Measurements from ENCODE around the gene GNAZ.

The GNAZ gene

DNA sequence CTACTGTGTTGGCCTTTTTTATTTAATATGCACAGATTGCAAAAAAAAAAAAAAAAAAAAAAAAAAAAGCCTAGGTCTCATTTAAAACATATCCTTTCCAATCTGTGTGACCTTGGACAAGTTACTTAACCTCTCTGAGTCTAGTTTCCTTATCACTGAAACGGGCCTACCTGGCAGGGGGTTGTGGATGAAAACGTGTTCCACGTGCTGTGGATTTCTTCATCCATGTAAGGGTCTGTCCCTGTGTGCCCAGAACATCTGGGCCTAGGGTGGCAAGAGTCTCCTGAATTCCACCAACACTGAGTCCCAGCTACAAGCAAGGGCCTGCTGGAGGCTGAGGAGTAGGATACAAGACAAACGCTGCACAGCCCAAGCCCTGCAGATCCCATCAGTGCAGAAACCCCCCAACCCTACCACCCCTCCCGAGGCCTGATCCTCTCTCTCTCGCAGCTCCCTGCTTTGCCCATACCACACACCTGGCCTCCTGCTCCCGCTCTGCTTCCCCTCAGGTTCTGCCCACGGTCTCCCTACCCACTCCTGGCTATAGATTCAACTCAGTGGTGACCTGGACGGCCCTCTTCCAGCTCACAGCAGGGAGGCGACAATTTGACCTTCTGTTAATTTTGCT, 4.7 kb upstream of the GNAZ start:
- DNase-seq: no peak

GRCh38 chr22:23066200-23067022, 3.9 kb upstream of the GNAZ start:
- DNase-seq: no peak

GRCh38 chr22:23067023-23067650, 3.2 kb upstream of the GNAZ start:
- DNase-seq: no peak

- no peak for DNase-seq
These were observed 2.6 kb upstream of the GNAZ start for GRCh38 chr22:23067691-23068090.

DNA sequence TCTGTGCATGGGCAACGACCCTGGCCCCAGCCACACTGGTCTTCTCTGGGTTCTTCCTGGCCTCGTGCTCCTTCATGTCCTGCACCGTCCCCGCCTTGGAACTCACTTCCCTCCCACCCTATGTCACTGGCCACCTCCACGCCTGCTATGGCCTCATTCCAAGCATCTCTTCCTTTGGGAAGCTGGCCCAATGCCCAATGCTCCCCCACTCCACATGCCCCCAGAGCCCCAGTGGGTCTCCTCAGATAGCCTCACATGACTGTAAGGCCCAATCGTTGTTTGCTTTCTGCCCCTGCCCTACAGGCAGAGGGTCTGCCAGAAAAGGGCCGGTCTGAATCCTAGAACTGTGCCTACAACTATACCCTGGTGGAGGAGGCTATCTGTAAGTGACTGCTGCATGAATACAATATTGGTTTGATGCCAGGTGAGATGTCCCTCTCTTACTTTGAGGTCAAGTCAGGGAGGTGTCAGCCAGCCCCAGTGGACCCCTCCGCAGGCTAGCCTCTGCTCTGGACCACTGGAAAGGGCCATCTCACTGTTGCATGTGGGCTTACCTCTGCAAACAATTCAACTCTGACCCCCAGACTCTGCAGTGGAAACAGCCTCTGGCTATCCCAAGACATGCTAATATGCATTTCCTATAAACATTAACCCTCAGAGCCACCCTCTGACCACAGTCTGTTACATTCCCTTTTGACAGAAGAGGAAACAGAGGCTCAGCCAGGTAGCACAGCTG, 2.1 kb upstream of the GNAZ start:
- no peak for DNase-seq

- DNase-seq: no peak
These were observed 1.4 kb upstream of the GNAZ start for GRCh38 chr22:23068832-23069385.

DNA sequence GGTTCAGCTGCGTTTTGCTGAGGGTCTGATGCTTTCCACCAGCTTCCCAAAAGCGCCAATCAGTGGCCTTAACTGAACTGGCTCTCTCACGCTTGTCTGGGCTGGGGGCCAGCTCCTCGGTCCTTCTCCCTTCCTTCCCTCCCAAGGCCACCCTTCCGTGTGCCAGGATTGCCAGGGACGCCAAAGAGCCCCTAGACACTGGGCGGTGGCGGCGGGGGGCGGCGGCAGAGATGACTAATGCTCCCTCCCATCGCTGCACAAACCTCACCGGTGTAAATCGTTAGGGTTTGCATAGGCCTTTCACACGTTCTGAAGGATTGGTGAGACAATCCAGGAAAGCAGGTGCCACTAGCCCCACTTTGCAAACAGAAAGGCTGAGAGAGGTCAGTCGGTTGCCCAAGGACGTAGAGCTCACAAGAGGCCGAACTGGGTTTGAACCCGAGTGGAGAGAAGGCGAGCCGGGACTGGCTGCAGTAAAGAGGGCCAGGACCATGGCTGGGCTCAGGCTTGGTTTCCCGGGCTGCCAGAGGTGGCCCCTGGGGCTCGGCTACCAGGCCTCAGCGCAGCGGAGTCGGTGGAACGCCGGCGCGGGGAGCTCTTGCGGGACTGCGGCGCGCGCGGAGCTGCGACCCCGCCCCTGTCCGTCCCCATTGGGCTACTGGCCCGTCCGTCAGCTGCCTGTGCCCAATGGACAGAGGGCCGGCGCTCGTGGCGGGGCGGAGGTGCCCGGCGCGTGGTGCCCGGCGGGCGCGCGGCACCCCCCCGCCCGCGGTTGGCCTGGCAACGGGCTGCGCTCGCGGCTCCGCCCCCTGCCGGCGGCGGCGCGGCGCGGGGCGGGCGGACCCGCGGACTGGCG, 589 bp upstream of the GNAZ start:
- DNase-seq: peak; percentile 68 to 90

- no peak for DNase-seq
These were observed 1.1 kb downstream of the GNAZ start for GRCh38 chr22:23071230-23072076.

DNA sequence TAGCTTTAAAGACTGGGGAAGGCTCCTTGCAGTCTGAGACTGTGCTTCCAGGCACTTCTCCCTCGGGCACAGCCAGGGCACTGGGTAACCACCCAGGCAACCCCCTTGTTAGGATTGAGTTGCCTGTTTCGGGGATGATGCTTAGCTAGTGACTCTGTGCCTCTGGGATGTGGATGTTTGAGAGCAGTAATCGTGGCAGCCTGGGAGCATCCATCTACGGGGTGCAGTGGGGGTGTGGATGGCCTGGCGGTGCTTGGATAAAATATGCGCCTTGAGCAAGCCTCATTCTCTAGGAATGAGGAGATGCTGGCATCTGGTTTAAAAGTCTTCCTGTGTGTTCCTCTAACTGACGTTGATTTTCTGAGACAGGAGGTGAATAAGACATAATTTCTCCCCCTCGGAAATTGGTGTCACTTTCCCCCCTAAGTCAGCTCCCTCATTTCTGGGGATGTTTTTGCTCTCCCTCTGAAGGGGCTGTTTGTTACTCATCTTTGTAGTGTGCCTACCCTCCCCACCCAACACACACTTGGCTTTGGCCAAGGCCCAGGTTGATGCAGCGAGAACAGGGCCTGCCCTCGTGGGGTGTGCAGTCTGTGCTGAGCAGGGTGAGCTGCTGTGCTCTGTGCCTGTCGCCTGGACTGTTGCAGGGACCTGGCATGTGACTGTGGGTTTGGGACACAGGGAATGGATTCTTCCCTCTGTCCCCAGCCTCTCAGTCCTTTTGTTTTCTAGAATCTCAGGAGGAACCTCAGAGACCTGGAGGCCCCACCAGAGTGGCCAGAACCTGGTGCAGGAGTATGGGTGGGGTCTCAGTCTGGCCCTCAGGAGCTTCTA, 2.0 kb downstream of the GNAZ start:
- no peak for DNase-seq

DNA sequence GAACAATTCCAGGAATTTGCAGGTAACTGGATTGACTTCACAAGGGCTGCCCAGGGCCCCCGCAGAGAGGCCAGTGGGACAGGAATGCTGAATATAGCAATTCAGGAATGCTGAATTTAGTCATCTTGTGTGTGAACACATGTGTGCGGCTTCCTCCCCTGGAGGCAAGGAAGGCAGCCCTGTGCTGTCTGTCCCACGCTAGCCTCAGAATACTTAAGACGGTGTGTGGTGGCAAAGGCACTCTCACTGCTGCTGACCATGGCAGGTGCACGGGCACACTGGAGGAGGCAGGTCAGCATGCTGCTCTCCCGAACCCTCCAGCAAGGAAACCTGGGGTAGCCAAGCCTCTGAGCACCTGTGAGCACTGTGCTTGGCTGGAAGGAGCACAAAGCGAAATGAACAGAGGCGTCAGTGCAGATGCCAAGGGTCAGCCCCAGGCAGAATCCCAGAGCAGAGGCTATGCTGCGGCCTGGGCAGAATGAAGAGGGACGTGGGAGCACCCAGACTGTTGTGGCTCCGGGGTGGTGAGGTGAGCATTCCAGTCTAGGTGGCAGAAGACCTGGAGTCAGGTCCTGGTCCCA, 2.7 kb downstream of the GNAZ start:
- DNase-seq: no peak

DNA sequence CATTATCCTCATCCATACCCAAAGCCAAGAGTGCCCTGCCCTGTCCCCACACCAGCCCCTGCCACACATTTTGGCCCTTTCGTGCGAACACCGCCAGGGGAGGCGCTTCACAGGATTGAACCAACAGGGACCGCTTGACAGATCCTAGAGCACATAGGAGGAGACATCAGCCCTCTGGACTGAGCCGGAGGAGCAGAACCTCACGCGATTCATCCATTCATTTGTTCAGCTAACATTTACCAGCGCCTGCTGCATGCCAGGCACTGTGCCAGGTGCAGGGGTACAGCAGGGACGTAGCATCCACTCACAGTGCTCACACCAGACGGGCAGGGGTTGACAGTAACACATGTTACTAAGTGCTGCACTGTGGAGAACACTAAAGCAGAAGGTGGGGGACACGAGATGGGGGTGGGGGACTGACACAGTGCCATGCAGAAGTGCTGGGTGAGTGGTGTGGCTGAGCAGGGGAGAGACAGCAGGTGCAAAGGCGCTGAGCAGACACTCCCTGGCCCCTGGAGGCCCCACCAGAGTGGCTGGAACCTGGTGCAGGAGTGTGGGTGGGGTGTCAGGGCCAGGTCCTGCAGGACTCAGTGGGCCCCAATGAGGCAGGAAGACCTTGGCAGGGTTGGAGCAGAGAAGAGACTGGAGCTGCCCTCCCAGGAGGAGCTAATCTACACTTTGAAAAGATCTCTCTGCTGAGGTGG, 3.4 kb downstream of the GNAZ start:
- DNase-seq: no peak

DNA sequence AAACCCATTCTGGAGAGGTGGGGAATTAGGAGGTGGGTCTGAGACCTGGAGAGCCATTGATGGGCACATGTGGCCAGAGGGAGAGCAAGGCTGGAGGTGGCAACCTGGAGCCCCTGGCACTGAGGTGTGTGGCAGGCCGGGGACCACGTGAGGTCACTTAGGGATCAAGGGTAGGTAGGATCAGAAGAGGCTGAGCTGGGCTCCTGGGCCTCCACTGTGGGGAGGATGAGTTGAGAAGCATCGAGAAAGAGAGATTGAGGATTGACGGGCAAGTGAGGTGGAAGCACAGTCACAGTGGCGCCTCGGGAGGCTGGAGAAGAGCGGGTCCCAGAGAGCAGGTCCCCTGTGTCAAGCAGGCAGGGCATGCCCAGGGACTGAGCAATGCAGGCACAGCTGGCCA, 4.1 kb downstream of the GNAZ start:
- DNase-seq: no peak

DNA sequence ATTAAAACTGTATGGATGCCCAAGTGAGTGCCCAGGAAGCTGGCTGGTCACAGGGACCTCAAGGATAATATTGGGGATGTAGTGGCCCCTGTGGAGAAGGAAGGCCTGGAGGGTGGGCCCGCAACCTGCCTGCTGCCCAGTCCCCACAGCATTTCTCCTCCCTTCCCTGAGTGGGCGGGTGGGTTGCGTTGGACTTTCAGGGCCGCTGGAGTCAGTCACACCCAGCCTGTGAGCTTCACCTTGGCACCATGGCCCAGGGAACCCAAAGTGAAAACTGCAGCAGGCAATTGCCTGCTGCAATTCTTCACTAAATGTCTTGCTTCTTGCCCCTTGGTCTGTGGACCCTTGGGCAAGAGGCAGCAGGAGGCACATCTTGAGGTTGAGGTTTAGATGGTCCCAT, 4.7 kb downstream of the GNAZ start:
- no peak for DNase-seq

DNA sequence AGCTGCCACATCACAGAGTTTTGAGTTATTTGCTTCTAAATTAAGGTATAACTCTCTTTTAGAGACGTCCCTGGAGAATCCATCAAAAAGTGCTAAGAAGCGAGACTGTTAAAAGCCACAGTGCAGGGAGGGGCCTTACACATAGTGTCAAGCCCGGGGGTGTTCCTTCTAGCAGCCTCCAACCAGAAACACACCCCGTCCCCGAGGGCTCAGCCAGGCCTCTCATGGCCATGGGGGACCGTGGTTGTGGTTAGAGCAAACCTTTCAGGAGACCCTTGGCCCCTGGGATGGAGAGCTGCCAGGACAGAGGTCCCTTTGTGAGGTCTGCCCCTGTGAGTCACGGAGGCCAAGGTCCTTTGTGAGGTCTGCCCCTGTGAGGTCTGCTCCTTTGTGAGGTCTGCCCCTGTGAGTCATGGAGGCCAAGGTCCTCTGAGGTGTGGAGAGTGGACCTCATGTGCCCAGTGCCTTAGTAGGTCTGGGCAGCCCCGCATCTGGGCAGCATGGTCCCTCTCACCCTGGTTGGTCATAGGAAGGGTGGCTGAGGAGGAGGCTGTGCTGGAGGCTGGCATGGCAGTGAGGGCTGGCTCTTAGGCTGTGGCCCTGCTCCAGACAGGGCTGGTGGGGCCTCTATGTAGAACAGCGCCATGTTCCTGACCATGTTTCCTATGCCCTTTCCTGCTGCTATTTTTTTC, 5.4 kb downstream of the GNAZ start:
- no peak for DNase-seq

DNA sequence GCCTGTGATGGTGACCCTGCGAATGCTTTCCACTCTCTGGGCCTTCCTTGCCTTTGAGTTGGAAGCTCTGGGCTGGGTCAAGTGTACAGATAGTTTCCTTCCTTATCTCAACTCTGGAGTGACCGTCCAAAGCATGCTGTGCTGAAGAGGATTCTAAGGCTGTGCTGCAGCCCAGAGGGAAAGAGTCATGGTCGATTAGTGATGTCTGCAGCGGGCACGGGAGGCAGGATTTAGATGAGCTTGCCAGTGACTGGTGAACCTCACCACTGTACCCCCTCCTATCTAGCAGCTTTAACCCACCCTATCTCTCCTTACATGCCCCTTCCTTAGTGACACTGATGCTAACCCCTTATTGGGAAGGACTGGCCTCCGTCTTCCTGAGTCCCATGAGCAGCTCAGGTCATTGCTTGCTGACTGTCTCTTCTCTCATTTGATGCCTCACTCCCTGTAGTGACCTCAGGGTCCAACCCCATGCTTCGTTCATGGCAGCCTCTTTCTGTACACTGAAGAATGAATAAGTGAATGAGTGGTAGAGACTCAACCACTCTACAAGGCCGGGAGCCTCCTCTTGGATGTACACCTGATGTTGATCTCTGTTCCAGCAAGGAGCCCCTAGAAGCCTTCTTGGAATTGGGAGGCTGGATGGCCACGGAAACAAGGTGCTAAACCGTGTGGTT, 6.7 kb downstream of the GNAZ start:
- no peak for DNase-seq

DNA sequence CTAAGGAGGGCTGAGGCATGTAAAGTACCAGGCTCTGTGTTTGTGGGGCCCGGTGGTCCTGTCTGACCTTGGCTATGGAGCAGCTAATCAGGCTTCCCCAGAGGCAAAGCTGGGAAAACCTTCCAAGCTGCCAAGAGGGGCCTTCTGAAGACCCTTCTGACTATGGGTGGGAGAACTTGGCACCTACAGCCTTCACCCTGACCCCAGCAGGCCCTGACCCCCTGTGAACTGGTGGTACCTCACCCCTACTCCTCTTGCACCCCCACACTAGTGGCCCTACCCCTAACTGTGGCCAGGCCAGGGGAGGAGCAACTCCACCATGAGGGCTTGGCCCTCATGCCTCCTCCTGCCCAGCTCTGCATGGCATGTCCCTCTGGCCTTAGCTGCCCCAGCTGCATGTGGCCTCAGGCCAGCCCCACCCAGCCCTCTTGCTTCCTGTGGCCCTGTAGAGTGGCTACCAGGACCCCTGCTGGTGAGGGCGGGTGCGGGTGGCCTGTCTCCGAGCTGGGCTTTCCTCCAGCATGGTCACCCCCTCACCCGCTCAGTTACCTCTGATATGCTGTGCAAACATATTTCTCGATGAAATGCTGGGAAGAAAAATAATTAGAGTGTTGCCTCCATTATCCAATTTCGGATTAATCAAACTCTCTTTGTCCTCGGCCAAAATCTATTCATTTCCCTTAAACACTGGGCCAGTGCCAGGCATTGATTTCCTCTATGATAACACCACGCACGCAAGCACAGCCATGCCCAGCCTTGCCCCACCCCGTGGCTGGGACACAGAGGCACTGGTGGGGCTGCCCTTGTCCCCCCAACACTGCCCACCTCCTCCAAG, 7.5 kb downstream of the GNAZ start:
- DNase-seq: no peak

DNA sequence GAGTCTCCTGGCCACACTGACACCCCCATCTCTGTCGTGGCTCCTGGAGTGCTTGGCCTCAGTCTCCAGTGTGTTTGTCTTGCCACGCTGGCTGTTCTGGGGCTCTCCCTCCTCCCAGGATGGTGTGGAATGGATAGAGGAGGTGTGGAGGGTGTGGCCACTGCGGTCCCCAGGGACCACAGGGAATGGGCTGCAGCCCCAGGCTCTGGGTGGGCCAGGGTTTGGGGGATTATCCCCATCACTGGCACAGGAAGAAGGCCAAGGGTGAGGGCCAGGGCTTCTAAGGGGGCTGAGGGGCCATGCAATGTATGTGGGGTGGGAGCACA, 8.1 kb downstream of the GNAZ start:
- DNase-seq: no peak

All from SHP77 (cell line).